Right lobe of liver (tissue), 6 donors: Measurements from ENCODE around the gene ZFYVE19. TPM values are rescaled to one million over a fixed set of nuclear protein-coding genes. Genes with fewer than 3 reads are reported as not detected.

Experiments
- ATAC-seq, 4 donors: fragments of 200-7000 bp; cut with Tn5 transposase; one replicate each; pipeline ENCODE4 v1.9.1; 2020; ENCODE audit warnings: mild to moderate bottlenecking in 4 of 4, moderate library complexity in 4 of 4
- DNase-seq, 3 donors: peaks; one replicate each; pipeline ENCODE4 v3.0.0-alpha.2; 2020
- H3K27ac ChIP-seq, 3 donors: fragments of 200-600 bp; one replicate each; pipeline ENCODE4 v1.8.0; 2022
- H3K27me3 ChIP-seq, 2 donors: fragments of 200-600 bp; one replicate each; pipeline ENCODE4 v1.8.0; 2022
- H3K36me3 ChIP-seq, 4 donors: fragments of 200-600 bp; sonication (generic) in 1 of 4; one replicate each; pipeline versions ENCODE4 v1.5.1 to v1.8.0; 2017 to 2022; ENCODE audit warnings: control low read depth in 1 of 4
- H3K4me1 ChIP-seq, 4 donors: fragments of 200-600 bp; sonication (generic) in 1 of 4; one replicate each; pipeline versions ENCODE4 v1.5.1 to v1.8.0; 2017 to 2022; ENCODE audit warnings: control low read depth in 1 of 4
- H3K4me3 ChIP-seq, 3 donors: fragments of 200-600 bp; one replicate each; pipeline ENCODE4 v1.8.0; 2022
- H3K9me3 ChIP-seq, 4 donors: fragments of 200-600 bp; sonication (generic) in 1 of 4; one replicate each; pipeline versions ENCODE4 v1.5.1 to v1.8.0; 2017 to 2022; ENCODE audit warnings: control low read depth in 1 of 4
- POLR2A ChIP-seq: fragments of 450-650 bp; IDR thresholded peaks from one replicate; pipeline ENCODE4 v1.6.1; 2017; ENCODE audit warnings: antibody characterized with exemption, mild to moderate bottlenecking
- WGBS: methylation state at CpG from one replicate; pipeline ENCODE4 v1.1.6; 2018; ENCODE audit warnings: low coverage, low lambda C conversion rate; ENCODE audit not compliant: insufficient coverage; ENCODE audit errors: missing lambda C conversion rate; 5-methylcytosine and 5-hydroxymethylcytosine counted together
- intact Hi-C, 2 donors: fragments of 100-400 bp; cut with DNase I; formaldehyde crosslinking; loops; one replicate each; pipeline versions ENCODE4 v1.11.2 to v1.14.1; 2022
- total RNA-seq, 6 experiments: library from RNA; depleted of rRNA in 2 of 6; stranded (reverse); fragments of >200 nt in 2 of 6; fragmentation: NEBNext Ultra II Directional in 3 of 6; extraction: Animal tissue kit (Norgen Biotek cat#: 25700) in 3 of 6; gene quantifications; one replicate each; pipeline versions ENCODE4 v1.1.0 to v1.2.4, GENCODE V29; 2016 to 2023
- TF ChIP-seq, protein P1 (sequence below), 4 donors: fragments of 200-600 bp in 3 of 4; fragments of 450-650 bp in 1 of 4; IDR thresholded peaks; one replicate each; pipeline versions ENCODE4 v1.5.1 to v1.8.0; 2016 to 2022; ENCODE audit warnings: antibody characterized with exemption in 4 of 4, mild to moderate bottlenecking in 2 of 4
- donor health status: DM: no; HTN: yes; CAD: no.
- donor health status: DM: no; HTN: no; CAD: no.
- donor health status: DM: no; HTN: no; CAD: no.
- donor health status: DM: no; HTN: yes; CAD: no.
- donor health status: DM: no; HTN: yes; CAD: no.

The ZFYVE19 gene
- total RNA-seq, 6 experiments from 2014 or later: 11.5 to 49.3 (median 19.5) TPM

DNA sequence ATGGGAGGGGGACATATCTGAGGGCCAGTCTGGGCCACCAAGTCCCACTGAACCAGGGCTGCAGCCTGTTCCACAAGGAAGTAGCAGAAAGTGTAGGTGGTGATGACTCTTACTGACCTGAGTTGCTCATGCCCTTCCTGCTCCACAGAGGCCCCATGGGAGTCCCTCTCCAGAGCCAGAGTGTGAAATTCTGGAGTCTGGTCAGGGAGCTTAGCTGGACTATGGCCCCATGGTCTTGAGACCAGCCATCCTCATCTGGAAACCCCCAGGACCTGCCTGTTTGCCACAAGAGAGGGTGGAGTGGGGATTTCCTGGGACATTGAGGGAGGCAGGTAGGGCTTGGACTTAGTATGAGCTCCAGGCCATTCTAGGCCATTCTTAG lies 39.9 kb downstream of the ZFYVE19 start:
- TF ChIP-seq POLR2A: no peak
- TF ChIP-seq, protein P1, sequence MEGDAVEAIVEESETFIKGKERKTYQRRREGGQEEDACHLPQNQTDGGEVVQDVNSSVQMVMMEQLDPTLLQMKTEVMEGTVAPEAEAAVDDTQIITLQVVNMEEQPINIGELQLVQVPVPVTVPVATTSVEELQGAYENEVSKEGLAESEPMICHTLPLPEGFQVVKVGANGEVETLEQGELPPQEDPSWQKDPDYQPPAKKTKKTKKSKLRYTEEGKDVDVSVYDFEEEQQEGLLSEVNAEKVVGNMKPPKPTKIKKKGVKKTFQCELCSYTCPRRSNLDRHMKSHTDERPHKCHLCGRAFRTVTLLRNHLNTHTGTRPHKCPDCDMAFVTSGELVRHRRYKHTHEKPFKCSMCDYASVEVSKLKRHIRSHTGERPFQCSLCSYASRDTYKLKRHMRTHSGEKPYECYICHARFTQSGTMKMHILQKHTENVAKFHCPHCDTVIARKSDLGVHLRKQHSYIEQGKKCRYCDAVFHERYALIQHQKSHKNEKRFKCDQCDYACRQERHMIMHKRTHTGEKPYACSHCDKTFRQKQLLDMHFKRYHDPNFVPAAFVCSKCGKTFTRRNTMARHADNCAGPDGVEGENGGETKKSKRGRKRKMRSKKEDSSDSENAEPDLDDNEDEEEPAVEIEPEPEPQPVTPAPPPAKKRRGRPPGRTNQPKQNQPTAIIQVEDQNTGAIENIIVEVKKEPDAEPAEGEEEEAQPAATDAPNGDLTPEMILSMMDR (IDR thresholded peaks at IDR 0.05): no peak

DNA sequence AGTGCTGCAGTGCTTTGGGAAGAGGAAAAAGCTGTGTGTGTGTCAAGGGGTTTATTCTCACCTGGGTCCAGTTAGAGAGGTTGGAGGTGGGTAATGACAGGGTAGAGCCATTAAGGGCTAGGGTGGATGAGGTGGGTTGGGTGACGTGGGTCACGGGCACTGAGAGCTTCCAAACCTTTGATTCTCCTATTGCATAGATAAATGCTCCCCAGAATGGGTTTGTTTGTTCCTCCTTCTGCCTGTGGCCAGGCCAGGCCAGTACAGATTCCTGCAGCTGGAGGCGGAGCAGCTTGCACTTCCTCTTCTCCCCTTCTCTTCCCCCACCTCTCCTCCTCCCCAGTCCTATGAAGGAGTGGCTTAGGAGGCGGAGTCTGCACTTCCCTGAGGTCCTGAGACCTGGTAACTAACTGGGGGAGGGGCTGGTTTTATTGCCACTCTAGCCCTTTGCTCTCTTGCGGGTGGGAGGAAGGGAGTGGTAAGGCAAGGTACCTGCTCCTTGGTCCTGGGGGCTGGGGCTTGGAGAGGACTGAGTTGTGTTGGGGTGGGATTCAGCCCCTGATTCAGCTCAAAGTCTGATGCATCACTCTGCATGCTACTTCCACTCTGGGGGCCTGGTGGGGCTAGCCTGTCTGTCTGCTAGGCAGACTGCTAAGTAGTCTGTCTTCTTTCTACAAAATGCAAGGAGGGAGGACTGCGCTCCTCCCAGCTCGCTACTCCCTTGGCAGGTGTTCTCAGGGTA lies 40.5 kb downstream of the ZFYVE19 start:
- Histone ChIP-seq H3K27me3 (peaks cover 0 to 11% of the 10 kb centered on the region in 2 donors), H3K4me3 (no peak overlapping the region), H3K9me3 (no peaks in the 10 kb centered on the region), H3K27ac (no peak overlapping the region), H3K4me1 (peaks cover 0 to 12% (median 0%) of the 10 kb centered on the region in 4 donors), H3K36me3 (no peaks in the 10 kb centered on the region)
- 83% methylated on average over 2 of the region's 7 CpGs for WGBS
- no peak for TF ChIP-seq POLR2A
- TF ChIP-seq, protein P1 (IDR thresholded peaks at IDR 0.05): no peak
- intact Hi-C loops: no loop called here
- DNase-seq (peak; percentile 49 to 67 (median 56)), ATAC-seq (peak; percentile 50 to 78 (median 65))

More for the DNA sequence above, 39.9 kb downstream of the ZFYVE19 start:
- no peaks in the 10 kb centered on the region for H3K36me3 ChIP-seq
- peaks cover 0 to 12% (median 0%) of the 10 kb centered on the region in 4 donors for H3K4me1 ChIP-seq
- H3K4me3 ChIP-seq: no peak overlapping the region
- H3K27me3 ChIP-seq: peaks cover 0 to 11% of the 10 kb centered on the region in 2 donors
- ATAC-seq (peak in 1 of 4 donors; percentile 22), DNase-seq (no peak)
- H3K27ac ChIP-seq: no peak overlapping the region
- intact Hi-C loops: no loop called here
- H3K9me3 ChIP-seq: no peaks in the 10 kb centered on the region

DNA sequence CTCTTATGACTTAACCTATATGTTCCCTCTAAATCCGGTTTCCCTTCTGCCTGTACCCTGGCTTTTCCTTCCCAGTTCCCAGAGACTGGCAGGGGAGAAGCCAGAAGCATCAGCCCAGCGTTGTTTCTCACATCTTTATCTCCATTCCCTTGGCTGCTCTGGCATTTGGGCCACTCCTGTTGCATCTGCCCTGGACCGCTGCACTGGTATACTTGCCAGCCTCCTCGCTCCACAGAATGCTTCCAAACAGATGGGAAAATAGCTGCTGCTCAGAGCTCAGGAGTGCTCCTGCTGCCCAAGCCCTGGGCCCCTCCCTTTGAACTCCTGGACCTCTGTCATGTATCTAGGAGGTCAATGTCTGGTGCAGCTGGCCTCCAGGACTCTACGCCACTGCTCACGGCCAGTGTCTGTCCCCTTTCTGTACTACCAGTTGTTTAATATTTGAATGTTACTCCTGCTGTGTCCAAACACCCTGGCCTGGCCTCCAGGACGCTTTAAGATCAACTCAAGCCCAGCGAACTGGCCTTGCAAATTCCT lies 43.8 kb downstream of the ZFYVE19 start:
- intact Hi-C loops: no loop called here
- Histone ChIP-seq H3K27me3 (no peaks in the 10 kb centered on the region), H3K4me1 (no peaks in the 10 kb centered on the region), H3K27ac (no peak overlapping the region), H3K9me3 (no peaks in the 10 kb centered on the region), H3K4me3 (no peak overlapping the region), H3K36me3 (no peaks in the 10 kb centered on the region)
- 77% methylated on average over 8 of the region's 8 CpGs for WGBS
- peak in 3 of 4 donors; percentile 16 to 65 (median 32) for ATAC-seq
- TF ChIP-seq, protein P1 (IDR thresholded peaks at IDR 0.05): no peak
- no peak for TF ChIP-seq POLR2A
- no peak for DNase-seq

DNA sequence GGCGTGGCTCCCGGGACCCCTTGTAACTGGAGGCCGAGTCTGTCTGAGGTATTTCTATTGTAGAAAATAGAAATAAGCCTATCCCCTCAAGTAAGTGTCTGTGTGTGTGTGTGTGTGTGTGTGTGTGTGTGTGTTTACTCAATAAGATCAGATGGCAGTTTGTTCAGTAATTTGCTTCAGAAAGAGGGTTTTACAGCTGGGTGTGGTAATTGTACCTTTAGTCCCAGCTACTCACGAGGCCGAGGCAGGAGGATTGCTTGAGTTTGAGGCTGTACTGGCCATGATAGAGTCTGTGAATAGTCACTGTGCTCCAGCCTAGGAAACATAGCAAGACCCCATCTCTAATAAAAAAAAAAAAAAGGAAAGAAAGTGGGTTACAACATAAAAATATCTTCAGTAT lies 45.6 kb downstream of the ZFYVE19 start:
- intact Hi-C loops: no loop called here
- ATAC-seq (no peak), DNase-seq (no peak)
- Histone ChIP-seq H3K4me1 (no peaks in the 10 kb centered on the region), H3K27ac (no peak overlapping the region), H3K9me3 (no peaks in the 10 kb centered on the region), H3K4me3 (no peak overlapping the region), H3K36me3 (no peaks in the 10 kb centered on the region), H3K27me3 (no peaks in the 10 kb centered on the region)
- no peak for TF ChIP-seq POLR2A
- TF ChIP-seq, protein P1 (IDR thresholded peaks at IDR 0.05): no peak
- 86% methylated on average over 5 of the region's 5 CpGs for WGBS
